Karpas-422 (cell line): ENCODE results near the gene VEZT. TPM values are rescaled to one million over a fixed set of nuclear protein-coding genes. Genes with fewer than 3 reads are reported as not detected.

ENCODE experiments used
- DNase-seq: peaks from one replicate; pipeline ENCODE4 v3.0.0-alpha.2; 2015
- H2AFZ ChIP-seq: fragments of 200-600 bp; sonication (generic); 2 replicates; pipeline ENCODE4 v1.6.1; 2014; ENCODE audit warnings: antibody characterized with exemption, low read length, mixed read lengths
- H3K27ac ChIP-seq: fragments of 200-600 bp; sonication (generic); 2 replicates; pipeline ENCODE4 v1.5.1; 2014; ENCODE audit warnings: mild to moderate bottlenecking, low read length, moderate library complexity
- H3K27me3 ChIP-seq: fragments of 200-600 bp; sonication (generic); 2 replicates; pipeline ENCODE4 v1.6.1; 2014; ENCODE audit warnings: low read length, mixed read lengths
- H3K36me3 ChIP-seq: fragments of 200-600 bp; sonication (generic); 2 replicates; pipeline ENCODE4 v1.6.1; 2014; ENCODE audit warnings: low read length, mixed read lengths; ENCODE audit not compliant: insufficient read depth
- H3K4me1 ChIP-seq: fragments of 200-600 bp; sonication (generic); 2 replicates; pipeline ENCODE4 v1.6.1; 2014; ENCODE audit warnings: mild to moderate bottlenecking, low read length, mixed read lengths
- H3K4me2 ChIP-seq: fragments of 200-600 bp; sonication (generic); 2 replicates; pipeline ENCODE4 v1.6.1; 2014; ENCODE audit warnings: low read length, low read depth, mild to moderate bottlenecking; ENCODE audit not compliant: poor library complexity, severe bottlenecking
- H3K4me3 ChIP-seq: fragments of 200-600 bp; sonication (generic); 2 replicates; pipeline ENCODE4 v1.5.1; 2014; ENCODE audit warnings: mild to moderate bottlenecking, antibody characterized with exemption, low read length, mixed read lengths
- H3K79me2 ChIP-seq: fragments of 200-600 bp; sonication (generic); 2 replicates; pipeline ENCODE4 v1.6.1; 2014; ENCODE audit warnings: mild to moderate bottlenecking, low read length, mixed read lengths
- H3K9ac ChIP-seq: fragments of 200-600 bp; sonication (generic); 2 replicates; pipeline ENCODE4 v1.6.0; 2014; ENCODE audit warnings: low read length
- H3K9me2 ChIP-seq: fragments of 200-600 bp; sonication (generic), shearing (Covaris generic); replicated peaks from 2 replicates; pipeline ENCODE4 v1.6.0; 2014; ENCODE audit warnings: mild to moderate bottlenecking, low read length, moderate library complexity; ENCODE audit not compliant: insufficient read depth
- H3K9me3 ChIP-seq: fragments of 300-700, 200-600 bp; sonication (generic); 2 replicates; pipeline ENCODE4 v1.6.1; 2014; ENCODE audit warnings: low read length, mixed read lengths
- H4K20me1 ChIP-seq: fragments of 200-600 bp; sonication (generic); 2 replicates; pipeline ENCODE4 v1.6.1; 2014; ENCODE audit warnings: mild to moderate bottlenecking, antibody characterized with exemption, low read length, low read depth; ENCODE audit not compliant: insufficient read depth
- total RNA-seq: library from RNA; depleted of rRNA; stranded (reverse); fragments of >200 nt; shearing (Covaris generic); gene quantifications from 2 replicates; pipeline ENCODE4 v1.2.3, GENCODE V29; 2014; ENCODE audit warnings: low replicate concordance

VEZT gene
- total RNA-seq, 1 experiment from 2014 or later = 169 TPM

- Histone ChIP-seq H3K9me3 (no peaks in the 10 kb centered on the region), H2AFZ (no peak overlapping the region), H3K79me2 (peaks cover 94% of the 10 kb centered on the region), H3K27ac (peak overlapping the region; percentile 95), H3K9ac (0 out of 2 replicates have a peak overlapping the region, but pooled peaks have one; percentile 14), H3K9me2 (no peaks in the 10 kb centered on the region), H3K27me3 (no peaks in the 10 kb centered on the region), H3K4me1 (peaks cover 60% of the 10 kb centered on the region), H3K36me3 (peaks cover 21% of the 10 kb centered on the region; the same call in 1 of the 2 replicates), H4K20me1 (no peaks in the 10 kb centered on the region), H3K4me3 (peak overlapping the region; percentile 77; the same call in 1 of the 2 replicates), H3K4me2 (peak overlapping the region; percentile 91)
- no peak for DNase-seq
Measured at GRCh38 chr12:95220726-95221125, 3.1 kb downstream of the VEZT start.

- no peaks in the 10 kb centered on the region for H3K27me3 ChIP-seq
- H3K4me3 ChIP-seq = no peak overlapping the region
- peaks cover 99% of the 10 kb centered on the region for H3K79me2 ChIP-seq
- H3K9me2 ChIP-seq = no peaks in the 10 kb centered on the region
- no peaks in the 10 kb centered on the region for H4K20me1 ChIP-seq
- H3K36me3 ChIP-seq = peaks cover 48% of the 10 kb centered on the region
- no peak for DNase-seq
- no peak overlapping the region for H3K4me2 ChIP-seq
- no peak overlapping the region for H2AFZ ChIP-seq
- peaks cover 90% of the 10 kb centered on the region for H3K4me1 ChIP-seq
- H3K27ac ChIP-seq = no peak overlapping the region
- no peak overlapping the region for H3K9ac ChIP-seq
- no peaks in the 10 kb centered on the region for H3K9me3 ChIP-seq
Measured at GRCh38 chr12:95224202-95225170, 6.9 kb downstream of the VEZT start.

DNA sequence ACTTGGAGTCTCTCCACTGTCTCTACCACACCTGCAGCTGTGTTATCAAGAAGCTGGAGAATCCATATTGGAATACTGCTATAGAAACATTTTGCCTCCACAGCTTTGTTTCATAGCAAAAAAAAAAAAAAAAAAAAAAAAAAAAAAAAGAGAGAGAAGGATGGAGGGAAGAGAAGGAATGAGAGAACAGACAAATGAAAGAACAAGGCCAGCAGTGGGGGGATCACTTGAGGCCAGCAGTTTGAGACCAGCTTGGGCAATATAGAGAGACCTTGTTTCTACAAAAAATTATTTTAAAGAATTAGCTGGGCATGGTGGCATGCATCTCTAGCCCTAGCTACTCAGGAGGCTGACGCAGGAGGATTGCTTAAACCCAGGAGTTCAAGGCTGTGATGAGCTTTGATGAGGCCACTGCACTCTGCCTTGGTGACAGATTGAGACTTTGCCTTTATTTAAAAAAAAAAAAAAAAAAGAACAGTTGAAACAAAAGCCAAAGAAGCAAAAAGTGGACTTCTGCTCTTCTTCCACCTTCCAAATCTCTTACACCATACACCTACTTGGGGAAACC, 8.1 kb downstream of the VEZT start:
- no peak overlapping the region for H3K9ac ChIP-seq
- H3K27ac ChIP-seq = peak overlapping the region; percentile 40
- no peak overlapping the region for H2AFZ ChIP-seq
- no peak overlapping the region for H3K4me3 ChIP-seq
- no peaks in the 10 kb centered on the region for H3K9me3 ChIP-seq
- H3K27me3 ChIP-seq = no peaks in the 10 kb centered on the region
- peaks cover 99% of the 10 kb centered on the region for H3K79me2 ChIP-seq
- no peaks in the 10 kb centered on the region for H3K9me2 ChIP-seq
- H3K4me2 ChIP-seq = no peak overlapping the region
- no peaks in the 10 kb centered on the region for H4K20me1 ChIP-seq
- peaks cover 52% of the 10 kb centered on the region for H3K36me3 ChIP-seq
- DNase-seq = no peak
- H3K4me1 ChIP-seq = peaks cover 84% of the 10 kb centered on the region

DNA sequence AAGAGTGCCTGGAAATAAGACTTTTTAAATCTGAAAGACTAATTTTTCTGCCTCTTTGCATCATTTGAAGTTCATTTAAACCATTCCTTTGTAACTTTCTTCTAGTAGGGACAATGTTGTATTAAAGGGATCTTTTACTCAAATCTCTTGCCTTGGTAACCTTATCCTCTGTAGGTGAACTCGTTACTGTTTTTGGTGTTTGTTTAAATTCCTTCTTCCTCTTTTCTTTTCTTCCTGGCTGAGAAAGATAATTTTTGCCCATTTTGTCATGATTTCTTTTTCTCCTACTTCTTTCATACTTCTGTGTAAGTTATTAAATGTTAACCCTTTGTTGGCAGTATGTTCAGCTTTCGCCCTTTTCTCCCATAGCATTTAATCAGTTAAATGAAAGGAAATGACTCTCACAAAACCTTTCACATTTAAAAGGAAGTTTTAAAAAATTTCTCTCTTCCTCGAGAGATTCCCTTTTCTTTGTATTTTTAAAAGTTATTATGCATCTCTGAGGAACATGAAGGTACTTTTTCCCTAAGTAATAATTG, 10.3 kb downstream of the VEZT start:
- no peak overlapping the region for H2AFZ ChIP-seq
- H3K4me2 ChIP-seq = peak overlapping the region; percentile 14
- DNase-seq = no peak
- H3K9me2 ChIP-seq = no peaks in the 10 kb centered on the region
- H4K20me1 ChIP-seq = no peaks in the 10 kb centered on the region
- H3K79me2 ChIP-seq = peaks cover 99% of the 10 kb centered on the region
- H3K9ac ChIP-seq = no peak overlapping the region
- H3K4me3 ChIP-seq = no peak overlapping the region
- H3K27me3 ChIP-seq = no peaks in the 10 kb centered on the region
- H3K36me3 ChIP-seq = peaks cover 67% of the 10 kb centered on the region
- H3K9me3 ChIP-seq = no peaks in the 10 kb centered on the region
- H3K27ac ChIP-seq = peak overlapping the region; percentile 22
- peaks cover 64% of the 10 kb centered on the region for H3K4me1 ChIP-seq

- Histone ChIP-seq H3K9me2 (no peaks in the 10 kb centered on the region), H3K27me3 (no peaks in the 10 kb centered on the region), H3K9me3 (no peaks in the 10 kb centered on the region), H3K4me2 (peak overlapping the region; percentile 1), H3K27ac (no peak overlapping the region), H3K79me2 (peaks cover 99% of the 10 kb centered on the region), H3K9ac (no peak overlapping the region), H3K36me3 (peaks cover 72% of the 10 kb centered on the region), H3K4me1 (peaks cover 58% of the 10 kb centered on the region), H4K20me1 (no peaks in the 10 kb centered on the region), H3K4me3 (no peak overlapping the region), H2AFZ (no peak overlapping the region)
- DNase-seq = no peak
Measured at GRCh38 chr12:95228617-95229016, 11.0 kb downstream of the VEZT start.

DNA sequence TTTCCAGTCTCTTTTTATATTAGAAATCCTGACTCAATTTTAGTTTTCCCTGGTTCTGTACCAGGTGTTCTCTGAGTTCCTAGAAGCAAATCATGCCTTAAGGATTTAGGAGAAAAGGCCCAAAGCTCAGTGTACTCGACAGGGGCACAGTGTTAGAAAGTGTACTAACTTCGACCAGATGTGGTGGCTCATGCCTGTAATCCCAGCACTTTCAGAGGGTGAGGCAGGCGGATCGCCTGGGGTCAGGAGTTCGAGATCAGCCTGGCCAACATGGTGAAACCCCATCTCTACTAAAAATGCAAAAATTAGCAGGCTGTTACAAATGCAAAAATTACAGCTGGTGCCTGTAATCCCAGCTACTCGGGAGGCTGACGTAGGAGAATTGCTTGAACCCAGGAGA, 12.0 kb downstream of the VEZT start:
- no peak overlapping the region for H3K4me2 ChIP-seq
- DNase-seq = no peak
- peaks cover 99% of the 10 kb centered on the region for H3K79me2 ChIP-seq
- H3K4me1 ChIP-seq = peaks cover 49% of the 10 kb centered on the region
- peaks cover 70% of the 10 kb centered on the region for H3K36me3 ChIP-seq
- no peak overlapping the region for H3K27ac ChIP-seq
- H4K20me1 ChIP-seq = no peaks in the 10 kb centered on the region
- no peak overlapping the region for H3K9ac ChIP-seq
- no peaks in the 10 kb centered on the region for H3K9me2 ChIP-seq
- no peak overlapping the region for H2AFZ ChIP-seq
- H3K4me3 ChIP-seq = no peak overlapping the region
- no peaks in the 10 kb centered on the region for H3K9me3 ChIP-seq
- H3K27me3 ChIP-seq = no peaks in the 10 kb centered on the region

- Histone ChIP-seq H3K79me2 (peaks cover 93% of the 10 kb centered on the region), H3K9me2 (no peaks in the 10 kb centered on the region), H3K9me3 (no peaks in the 10 kb centered on the region), H3K36me3 (peaks cover 65% of the 10 kb centered on the region), H3K27ac (peak overlapping the region; percentile 11; the same call in 1 of the 2 replicates), H2AFZ (no peak overlapping the region), H3K27me3 (no peaks in the 10 kb centered on the region), H3K4me1 (peaks cover 42% of the 10 kb centered on the region), H4K20me1 (no peaks in the 10 kb centered on the region), H3K9ac (no peak overlapping the region), H3K4me3 (no peak overlapping the region), H3K4me2 (no peak overlapping the region)
- no peak for DNase-seq
Measured at GRCh38 chr12:95230313-95230712, 12.7 kb downstream of the VEZT start.

- Histone ChIP-seq H3K9ac (no peak overlapping the region), H4K20me1 (no peaks in the 10 kb centered on the region), H3K4me1 (peaks cover 35% of the 10 kb centered on the region), H2AFZ (no peak overlapping the region), H3K9me3 (no peaks in the 10 kb centered on the region), H3K36me3 (peaks cover 62% of the 10 kb centered on the region), H3K27ac (no peak overlapping the region), H3K4me3 (no peak overlapping the region), H3K79me2 (peaks cover 85% of the 10 kb centered on the region), H3K27me3 (no peaks in the 10 kb centered on the region), H3K9me2 (no peaks in the 10 kb centered on the region), H3K4me2 (no peak overlapping the region)
- DNase-seq = no peak
Measured at GRCh38 chr12:95231190-95231589, 13.6 kb downstream of the VEZT start.
